ENCODE measurements around the gene DPF1.
A peak's percentile ranks its signal among the peaks of the same experiment; 100 is the strongest.

The DPF1 gene

GRCh38 chr19:38195237-38195636 lies 28.8 kb downstream of the DPF1 start:
- no peak for DNase-seq

DNA sequence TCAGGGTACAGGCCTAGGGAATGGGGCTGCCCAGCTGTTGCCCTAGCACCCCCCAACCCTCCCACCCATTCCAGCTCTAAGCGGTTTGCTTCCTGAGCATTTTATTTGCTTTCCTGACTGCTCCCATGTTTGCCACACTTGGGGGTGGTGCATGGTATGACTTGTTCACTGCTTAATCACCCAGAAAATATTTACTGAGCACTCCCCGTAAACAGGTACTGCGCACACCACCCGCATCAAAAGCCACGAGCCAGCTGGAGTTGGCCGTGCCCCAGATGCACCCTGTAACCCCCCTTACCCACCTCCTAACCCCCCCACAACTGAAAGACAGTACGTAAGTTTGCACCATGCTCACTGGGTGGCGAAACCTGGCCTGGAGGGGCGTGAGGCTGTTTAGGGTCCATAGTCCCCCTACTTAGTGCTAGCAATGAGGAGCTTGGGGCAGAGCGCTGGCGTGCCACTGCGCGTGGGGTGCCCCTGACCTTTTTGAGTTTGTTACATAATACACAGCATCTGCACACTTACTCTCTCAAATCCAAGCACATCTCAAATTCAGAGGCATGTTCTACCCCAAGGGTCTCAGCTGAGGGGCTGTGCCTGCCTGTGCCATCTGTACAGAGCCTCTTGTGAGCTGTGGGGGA lies 29.8 kb downstream of the DPF1 start:
- DNase-seq = peak; percentile 80

DNA sequence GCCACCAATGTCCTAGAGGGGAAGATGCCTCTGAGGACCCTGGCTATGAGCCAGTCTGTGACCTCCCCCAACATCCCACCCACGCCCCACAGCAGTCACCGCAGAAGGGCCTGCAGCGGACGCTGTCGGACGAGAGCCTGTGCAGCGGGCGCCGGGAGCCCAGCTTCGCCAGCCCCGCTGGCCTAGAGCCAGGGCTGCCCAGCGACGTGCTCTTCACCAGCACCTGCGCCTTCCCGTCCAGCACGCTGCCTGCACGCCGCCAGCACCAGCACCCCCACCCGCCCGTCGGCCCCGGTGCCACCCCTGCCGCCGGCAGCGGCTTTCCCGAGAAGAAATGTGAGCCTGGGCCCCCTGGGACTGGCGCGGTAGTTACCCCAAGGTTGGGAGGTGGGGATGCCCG lies 30.6 kb downstream of the DPF1 start:
- DNase-seq = peak; percentile 94

- no peak for DNase-seq
Measured at GRCh38 chr19:38191747-38192146, 32.3 kb downstream of the DPF1 start.

GRCh38 chr19:38190793-38191192 lies 33.2 kb downstream of the DPF1 start:
- DNase-seq = no peak

- DNase-seq = no peak
Measured at GRCh38 chr19:38190061-38190460, 34.0 kb downstream of the DPF1 start.

DNA sequence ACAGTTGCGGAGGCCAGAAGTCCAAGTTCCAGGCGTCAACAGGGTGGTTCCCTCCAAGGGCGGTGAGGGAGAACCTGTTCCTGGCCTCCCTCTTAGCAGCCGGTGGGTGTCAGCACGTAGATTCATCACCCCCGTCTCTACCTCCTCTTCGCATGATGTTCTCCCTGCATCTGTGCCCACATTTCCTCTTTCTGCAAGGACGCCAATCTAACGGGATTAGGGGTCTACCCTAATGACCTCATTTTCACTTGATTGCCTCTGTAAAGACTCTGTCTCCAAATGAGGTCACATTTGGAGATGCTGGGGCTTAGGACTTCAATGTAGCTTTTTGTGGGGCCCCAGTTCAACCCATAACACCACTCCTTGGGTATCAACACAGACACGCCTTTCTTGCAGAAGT lies 38.5 kb downstream of the DPF1 start:
- DNase-seq = no peak

GRCh38 chr19:38184815-38185214 lies 39.2 kb downstream of the DPF1 start:
- no peak for DNase-seq

DNA sequence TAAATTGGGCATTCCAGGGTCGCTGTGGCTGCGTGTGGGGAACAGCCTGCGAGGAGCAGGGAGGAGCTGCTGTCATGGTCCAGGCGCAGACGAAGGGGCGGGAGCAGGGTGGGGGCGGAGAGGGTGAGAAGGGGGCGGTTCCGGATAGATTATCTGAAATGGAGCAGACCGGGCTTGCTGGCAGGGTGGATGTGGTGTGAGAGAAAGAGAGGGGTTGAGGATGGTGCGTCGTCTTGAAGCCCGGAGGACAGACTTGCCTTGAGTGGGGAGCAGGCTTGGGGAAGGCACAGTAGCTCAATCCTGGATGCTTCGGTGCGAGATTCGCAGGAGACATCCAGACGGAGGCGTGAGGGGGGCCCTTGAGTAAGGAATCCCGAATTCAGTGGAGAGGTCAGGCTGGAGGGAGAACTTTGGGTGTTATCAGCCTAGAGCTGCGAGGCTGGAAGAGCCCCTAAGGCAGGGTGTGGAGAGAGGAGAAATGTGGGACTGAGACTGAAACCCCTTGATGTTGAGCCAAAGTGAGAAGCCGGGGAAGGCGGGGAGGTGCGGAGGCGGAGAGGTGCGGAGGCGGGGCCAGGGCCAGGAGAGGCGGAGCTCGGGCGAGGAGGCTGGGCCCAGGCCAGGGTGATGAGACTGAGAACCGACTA lies 40.6 kb downstream of the DPF1 start:
- no peak for DNase-seq

- DNase-seq = no peak
Measured at GRCh38 chr19:38182536-38183210, 41.3 kb downstream of the DPF1 start.

GRCh38 chr19:38180071-38180470 lies 44.0 kb downstream of the DPF1 start:
- no peak for DNase-seq

- DNase-seq = no peak
Measured at GRCh38 chr19:38175422-38175821, 48.6 kb downstream of the DPF1 start.

DNA sequence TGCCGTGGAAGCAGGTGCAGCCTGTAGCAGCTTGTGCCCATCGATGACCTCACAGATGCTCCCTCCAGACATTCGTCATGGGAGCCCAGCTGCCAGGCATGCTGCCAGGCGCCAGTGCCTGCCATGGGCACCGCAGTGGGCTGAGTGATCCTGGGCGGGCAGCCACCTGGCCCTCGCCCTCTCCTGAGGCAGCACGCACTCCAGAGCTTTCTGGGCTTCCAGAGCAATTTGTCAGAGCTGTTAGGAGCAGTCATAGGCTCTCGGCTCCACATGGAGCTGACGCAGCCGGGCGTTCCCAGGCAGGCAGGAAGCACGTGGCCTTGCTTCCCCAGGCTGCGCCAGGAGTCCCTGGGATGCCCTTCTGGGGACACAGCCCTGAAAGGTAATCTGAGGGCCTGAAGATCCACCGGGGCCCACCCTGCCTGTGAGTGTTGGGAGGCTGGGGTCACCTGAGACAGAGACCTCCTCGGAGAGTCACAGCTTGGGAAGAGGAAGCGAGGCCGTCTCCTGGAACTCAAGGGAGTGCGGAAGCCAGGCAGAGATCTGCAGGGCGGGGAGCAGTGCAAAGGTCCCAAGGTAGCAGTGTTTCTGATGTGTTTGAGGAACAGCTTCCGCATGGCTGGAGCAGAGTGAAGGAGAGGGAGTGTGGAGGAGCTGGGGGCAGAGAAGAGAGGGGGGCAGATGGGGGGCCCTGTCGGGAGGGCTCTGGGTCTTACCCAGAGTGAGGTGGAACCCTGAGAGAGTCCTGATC lies 50.6 kb downstream of the DPF1 start:
- no peak for DNase-seq

DNA sequence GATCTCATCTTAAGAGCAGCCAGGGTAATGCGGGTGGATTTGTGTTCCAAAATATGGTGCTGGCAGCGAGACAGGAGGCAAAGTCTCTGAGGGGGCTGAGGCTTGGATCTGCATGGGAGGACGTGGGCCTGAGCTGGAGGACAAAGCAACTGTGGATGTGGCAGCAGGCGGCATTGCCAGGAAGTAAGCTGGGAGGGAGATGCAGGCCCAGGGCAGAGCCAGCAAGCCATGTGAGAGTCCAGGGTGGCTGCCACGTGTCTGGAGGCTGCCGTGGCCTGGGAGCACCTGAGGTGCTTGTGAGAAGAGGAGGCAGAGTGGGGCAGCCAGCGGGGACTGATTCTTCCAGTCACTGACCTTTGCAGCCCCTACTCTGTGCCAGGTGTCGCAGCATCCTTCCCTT lies 52.0 kb downstream of the DPF1 start:
- DNase-seq = no peak

DNA sequence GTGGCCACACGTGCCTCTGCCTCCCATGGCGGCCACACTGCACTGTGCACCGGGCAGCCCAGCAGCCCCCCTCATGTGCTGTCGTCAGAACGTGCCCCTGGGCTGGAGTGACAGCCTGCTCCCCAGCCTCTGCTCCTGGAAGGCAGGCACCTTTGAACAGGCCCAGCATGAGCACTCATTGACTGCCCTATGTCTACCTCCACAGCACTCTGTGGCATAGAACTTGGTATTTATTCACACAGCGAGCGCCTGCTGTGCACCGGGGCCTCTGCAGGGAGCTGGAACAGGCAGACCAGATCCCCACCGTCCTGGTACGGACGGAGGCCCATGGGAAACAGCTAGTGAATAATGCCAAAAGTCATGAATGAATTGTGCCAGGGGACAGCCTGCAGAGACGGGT lies 53.7 kb downstream of the DPF1 start:
- DNase-seq = no peak

- DNase-seq = no peak
Measured at GRCh38 chr19:38168637-38169036, 55.4 kb downstream of the DPF1 start.

- no peak for DNase-seq
Measured at GRCh38 chr19:38165335-38165734, 58.7 kb downstream of the DPF1 start.

- DNase-seq = no peak
Measured at GRCh38 chr19:38164526-38164925, 59.5 kb downstream of the DPF1 start.

- no peak for DNase-seq
Measured at GRCh38 chr19:38163419-38164290, 60.4 kb downstream of the DPF1 start.

- peak; percentile 31 for DNase-seq
Measured at GRCh38 chr19:38162632-38163031, 61.4 kb downstream of the DPF1 start.

- no peak for DNase-seq
Measured at GRCh38 chr19:38162094-38162493, 61.9 kb downstream of the DPF1 start.

All from DMS53 (cell line).